ENCODE measurements around the gene DNAH10. TPM values are rescaled to one million over a fixed set of nuclear protein-coding genes. Genes with fewer than 3 reads are reported as not detected.

DNAH10 gene
- total RNA-seq, 1 donor from 2014 or later: not detected

DNA sequence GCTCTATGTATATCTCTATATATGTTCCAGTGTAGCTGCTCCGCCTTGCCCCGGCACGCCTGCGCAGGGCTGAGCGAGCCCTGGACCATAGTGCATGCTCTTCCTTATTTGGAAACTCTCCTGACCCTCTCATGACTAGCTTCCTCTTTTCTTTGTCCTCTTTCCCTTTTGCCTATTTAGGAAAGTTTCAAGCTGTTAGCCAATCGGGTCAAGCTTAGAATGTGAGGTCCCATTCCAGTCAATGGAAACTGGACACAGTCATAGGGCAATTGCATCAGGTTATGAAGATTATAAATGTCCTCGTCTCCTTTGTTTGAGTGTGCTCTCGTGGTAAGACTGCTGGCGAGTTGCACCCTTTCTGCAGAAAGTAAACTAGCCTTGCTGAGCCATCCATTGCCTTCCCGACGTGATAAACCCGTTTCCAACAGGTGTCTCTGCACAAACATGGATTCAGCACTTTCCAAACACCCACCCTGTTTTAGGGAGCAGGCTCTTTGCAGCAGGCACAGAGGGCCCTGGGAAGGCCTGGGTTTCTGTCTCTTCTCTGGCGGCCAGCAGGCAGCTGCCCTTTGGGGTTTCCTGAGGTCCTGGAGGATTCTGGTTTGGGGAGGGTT, 179.6 kb downstream of the DNAH10 start:
- Histone ChIP-seq H3K27me3 (ENCODE audit: low read depth) (no peaks in the 10 kb centered on the region), H3K36me3 (peaks cover 73% of the 10 kb centered on the region), H3K9me3 (replicated peaks) (peaks cover 4% of the 10 kb centered on the region), H3K4me3 (no peak overlapping the region), H3K4me1 (peaks cover 10% of the 10 kb centered on the region), H3K27ac (replicated peaks) (no peak overlapping the region)
- no peak for DNase-seq
- TF ChIP-seq, protein P1, sequence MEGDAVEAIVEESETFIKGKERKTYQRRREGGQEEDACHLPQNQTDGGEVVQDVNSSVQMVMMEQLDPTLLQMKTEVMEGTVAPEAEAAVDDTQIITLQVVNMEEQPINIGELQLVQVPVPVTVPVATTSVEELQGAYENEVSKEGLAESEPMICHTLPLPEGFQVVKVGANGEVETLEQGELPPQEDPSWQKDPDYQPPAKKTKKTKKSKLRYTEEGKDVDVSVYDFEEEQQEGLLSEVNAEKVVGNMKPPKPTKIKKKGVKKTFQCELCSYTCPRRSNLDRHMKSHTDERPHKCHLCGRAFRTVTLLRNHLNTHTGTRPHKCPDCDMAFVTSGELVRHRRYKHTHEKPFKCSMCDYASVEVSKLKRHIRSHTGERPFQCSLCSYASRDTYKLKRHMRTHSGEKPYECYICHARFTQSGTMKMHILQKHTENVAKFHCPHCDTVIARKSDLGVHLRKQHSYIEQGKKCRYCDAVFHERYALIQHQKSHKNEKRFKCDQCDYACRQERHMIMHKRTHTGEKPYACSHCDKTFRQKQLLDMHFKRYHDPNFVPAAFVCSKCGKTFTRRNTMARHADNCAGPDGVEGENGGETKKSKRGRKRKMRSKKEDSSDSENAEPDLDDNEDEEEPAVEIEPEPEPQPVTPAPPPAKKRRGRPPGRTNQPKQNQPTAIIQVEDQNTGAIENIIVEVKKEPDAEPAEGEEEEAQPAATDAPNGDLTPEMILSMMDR (IDR thresholded peaks at IDR 0.05; ENCODE audit: borderline replicate concordance): no peak
- intact Hi-C loops (cut with micrococcal nuclease): no loop called here

DNA sequence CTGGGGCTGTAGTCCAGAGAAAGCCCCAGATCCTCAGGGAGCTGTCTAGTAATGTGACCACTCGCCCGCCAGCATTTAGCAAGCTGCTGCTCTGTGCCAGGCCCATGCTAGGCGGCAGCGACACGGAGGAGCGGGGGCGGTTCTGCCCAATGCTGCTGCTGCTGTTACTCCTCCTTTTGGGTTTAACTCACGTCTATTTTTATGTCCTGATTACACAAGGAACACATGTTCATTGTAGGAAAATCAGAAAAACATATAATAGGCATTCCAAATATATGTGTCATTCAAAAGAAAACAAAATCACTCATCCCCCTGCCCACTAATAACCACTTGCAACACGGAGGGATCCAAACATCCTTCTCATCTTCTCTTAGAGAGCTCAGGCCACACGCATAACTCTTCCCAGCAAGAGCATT, 180.1 kb downstream of the DNAH10 start:
- intact Hi-C loops (cut with micrococcal nuclease): no loop called here
- TF ChIP-seq, protein P1 (IDR thresholded peaks at IDR 0.05; ENCODE audit: borderline replicate concordance): no peak
- Histone ChIP-seq H3K36me3 (peaks cover 68% of the 10 kb centered on the region), H3K27me3 (ENCODE audit: low read depth) (no peaks in the 10 kb centered on the region), H3K4me1 (peaks cover 15% of the 10 kb centered on the region), H3K9me3 (replicated peaks) (peaks cover 4% of the 10 kb centered on the region), H3K27ac (replicated peaks) (no peak overlapping the region), H3K4me3 (no peak overlapping the region)
- DNase-seq: no peak

DNA sequence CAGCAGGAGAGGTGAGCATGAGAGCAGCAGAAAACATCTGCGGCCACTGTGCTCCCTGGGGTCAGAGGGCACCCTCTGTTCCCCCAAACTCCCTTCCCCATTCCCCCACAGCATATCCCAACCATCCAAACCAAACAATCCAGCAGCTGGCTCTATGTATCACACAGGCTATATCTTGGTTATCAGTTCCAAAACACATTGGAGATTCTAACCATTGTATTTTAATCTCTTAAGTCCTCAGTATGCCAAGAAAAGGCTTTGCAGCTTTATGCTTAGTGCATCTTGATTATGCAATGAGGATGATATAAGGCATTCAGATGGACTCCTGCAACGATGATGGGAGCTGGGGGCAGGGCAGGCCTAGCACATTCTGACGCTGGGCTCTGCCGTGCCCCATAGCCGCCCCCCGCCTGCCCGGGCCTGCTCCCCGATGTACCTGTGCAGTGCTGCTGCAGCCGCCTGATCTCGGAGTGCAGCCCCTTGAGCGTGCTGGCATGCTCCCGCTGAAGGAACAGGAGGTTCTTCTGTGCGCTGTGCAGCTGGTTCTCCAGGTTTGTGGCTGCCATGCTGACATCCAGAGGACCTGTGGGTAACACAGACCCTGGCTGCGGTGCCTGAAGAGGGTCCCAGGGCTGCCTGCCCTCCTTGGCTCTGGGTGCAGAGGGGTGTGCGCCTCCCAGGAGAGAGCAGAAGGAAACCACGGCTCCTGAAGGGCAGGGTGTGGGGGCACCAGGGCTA, 181.0 kb downstream of the DNAH10 start:
- Histone ChIP-seq H3K27ac (replicated peaks) (no peak overlapping the region), H3K9me3 (replicated peaks) (peaks cover 4% of the 10 kb centered on the region), H3K36me3 (peaks cover 62% of the 10 kb centered on the region), H3K4me3 (no peak overlapping the region), H3K4me1 (peaks cover 21% of the 10 kb centered on the region), H3K27me3 (ENCODE audit: low read depth) (no peaks in the 10 kb centered on the region)
- intact Hi-C loops (cut with micrococcal nuclease): no loop called here
- TF ChIP-seq, protein P1 (IDR thresholded peaks at IDR 0.05; ENCODE audit: borderline replicate concordance): no peak
- no peak for DNase-seq

DNA sequence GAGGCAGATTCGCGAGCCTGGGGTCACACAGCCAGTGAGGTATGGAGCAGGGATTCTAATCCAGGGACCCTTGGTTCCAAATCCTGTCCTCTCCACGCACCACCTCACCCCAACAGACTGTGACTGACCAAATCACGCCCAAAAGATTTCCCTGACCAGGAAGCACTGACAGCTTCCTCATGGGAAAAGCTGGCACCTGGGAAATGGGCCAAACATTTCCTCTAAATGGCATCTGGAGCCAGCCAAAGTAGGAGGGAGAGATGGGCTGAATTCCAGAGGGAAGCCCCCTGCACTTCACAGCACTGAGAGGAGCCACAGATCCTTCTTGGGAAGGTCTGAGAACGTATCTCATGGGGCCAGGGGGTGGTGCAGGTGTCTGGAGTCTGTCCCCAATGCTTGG, 181.7 kb downstream of the DNAH10 start:
- peaks cover 4% of the 10 kb centered on the region for H3K9me3 ChIP-seq (replicated peaks)
- TF ChIP-seq, protein P1 (IDR thresholded peaks at IDR 0.05; ENCODE audit: borderline replicate concordance): no peak
- intact Hi-C loops (cut with micrococcal nuclease): no loop called here
- no peak overlapping the region for H3K27ac ChIP-seq (replicated peaks)
- H3K27me3 ChIP-seq (ENCODE audit: low read depth): no peaks in the 10 kb centered on the region
- H3K4me3 ChIP-seq: no peak overlapping the region
- peaks cover 28% of the 10 kb centered on the region for H3K4me1 ChIP-seq
- peaks cover 62% of the 10 kb centered on the region for H3K36me3 ChIP-seq
- DNase-seq: no peak

DNA sequence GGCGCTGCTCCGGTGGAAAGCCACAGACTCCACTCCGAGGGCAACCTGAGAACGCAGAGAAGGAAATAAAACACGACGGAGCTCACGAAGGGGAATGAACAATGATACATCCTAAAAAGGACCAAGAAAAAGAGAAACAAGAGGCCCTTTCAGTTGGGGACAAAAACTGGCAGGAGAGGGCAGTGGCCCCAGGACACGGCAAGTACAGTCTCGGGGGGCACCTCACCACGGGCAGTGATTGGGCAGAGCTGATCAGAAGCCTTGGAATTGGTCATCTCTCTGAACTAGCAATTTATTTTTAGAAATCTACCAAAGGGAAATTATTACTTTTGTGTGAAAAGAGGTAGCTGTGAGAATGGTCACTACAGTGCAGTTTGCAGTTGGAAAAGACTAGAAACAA, 182.6 kb downstream of the DNAH10 start:
- intact Hi-C loops (cut with micrococcal nuclease): no loop called here
- DNase-seq: no peak
- TF ChIP-seq, protein P1 (IDR thresholded peaks at IDR 0.05; ENCODE audit: borderline replicate concordance): no peak
- H3K27me3 ChIP-seq (ENCODE audit: low read depth): no peaks in the 10 kb centered on the region
- H3K4me3 ChIP-seq: no peak overlapping the region
- H3K9me3 ChIP-seq (replicated peaks): peaks cover 4% of the 10 kb centered on the region
- H3K36me3 ChIP-seq: peaks cover 58% of the 10 kb centered on the region
- peaks cover 36% of the 10 kb centered on the region for H3K4me1 ChIP-seq
- no peak overlapping the region for H3K27ac ChIP-seq (replicated peaks)
